ELR (cell line): ENCODE measurements around the gene EVA1A.

Experiments
- DNase-seq: peaks from one replicate; pipeline ENCODE4 v3.0.0-alpha.2; 2015; ENCODE audit warnings: low read depth

EVA1A gene

DNA sequence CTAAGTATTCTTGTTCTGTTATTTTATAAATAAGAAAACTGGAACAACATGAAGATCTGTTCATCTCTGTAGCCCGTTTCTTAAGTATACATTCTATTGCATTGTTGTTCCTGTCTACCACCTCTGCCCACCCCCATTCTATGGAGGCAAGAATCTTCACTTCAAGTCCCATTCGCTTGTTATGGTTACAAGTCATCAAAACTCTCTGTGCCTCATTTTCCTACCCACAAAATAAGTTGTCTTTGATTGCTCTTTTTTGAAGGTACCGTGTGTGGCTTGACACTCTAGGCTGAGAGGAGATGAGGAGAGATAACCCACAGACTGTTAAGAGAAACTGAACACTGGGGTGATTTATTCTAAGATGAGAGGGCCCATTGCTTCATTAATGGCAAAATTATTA is 2.9 kb upstream of the EVA1A start:
- DNase-seq, result no peak

GRCh38 chr2:75562513-75562864 is 1.8 kb upstream of the EVA1A start:
- DNase-seq, result no peak

- peak; percentile 61 for DNase-seq
These were observed 1.1 kb upstream of the EVA1A start for GRCh38 chr2:75561566-75562512.

- peak; percentile 46 for DNase-seq
These were observed 544 bp downstream of the EVA1A start for GRCh38 chr2:75560022-75560767.

- peak; percentile 22 for DNase-seq
These were observed 1.1 kb downstream of the EVA1A start for GRCh38 chr2:75559680-75560021.

DNA sequence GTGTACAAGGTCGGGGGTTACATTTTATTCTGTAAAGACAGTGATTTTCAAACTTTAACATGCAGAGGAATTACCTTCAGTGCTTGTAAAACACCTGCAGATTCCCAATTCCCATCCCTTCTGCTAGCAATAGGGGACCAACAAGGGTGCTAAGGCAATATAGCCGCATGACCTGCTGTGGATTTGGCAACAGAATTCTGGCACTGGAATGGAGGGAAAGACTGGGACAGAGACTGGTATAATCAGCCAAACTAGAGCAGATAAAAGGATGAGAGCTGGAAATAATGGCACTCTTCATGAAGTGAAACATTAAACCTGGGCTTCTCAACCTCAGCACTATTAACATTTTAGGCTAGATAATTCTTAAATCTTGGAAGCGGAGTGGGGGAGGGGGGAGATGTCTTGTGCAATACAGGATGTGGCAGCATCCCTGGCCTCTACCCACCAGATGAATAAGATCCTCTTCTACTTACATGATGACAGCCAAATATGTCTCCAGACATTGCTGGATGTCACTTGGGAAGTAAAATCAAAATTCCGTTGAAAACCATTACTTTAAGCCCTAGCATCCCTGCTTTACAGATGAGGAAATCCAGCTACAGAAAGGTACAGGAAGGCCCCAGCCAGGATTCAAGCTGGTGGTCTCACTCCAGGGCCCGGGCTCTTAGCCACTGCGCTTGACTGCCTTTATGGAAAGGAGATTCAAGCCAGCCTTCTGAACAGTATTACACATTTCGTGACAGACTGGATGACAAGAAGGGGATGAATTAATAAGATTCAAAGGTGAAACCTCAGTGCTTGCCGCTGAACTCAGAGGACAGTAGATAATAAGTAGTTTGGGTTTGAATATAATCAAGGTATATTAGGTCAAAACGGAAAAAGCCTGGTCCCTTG is 1.7 kb downstream of the EVA1A start:
- DNase-seq, result peak; percentile 44

GRCh38 chr2:75558136-75558535 is 2.6 kb downstream of the EVA1A start:
- DNase-seq, result no peak

DNA sequence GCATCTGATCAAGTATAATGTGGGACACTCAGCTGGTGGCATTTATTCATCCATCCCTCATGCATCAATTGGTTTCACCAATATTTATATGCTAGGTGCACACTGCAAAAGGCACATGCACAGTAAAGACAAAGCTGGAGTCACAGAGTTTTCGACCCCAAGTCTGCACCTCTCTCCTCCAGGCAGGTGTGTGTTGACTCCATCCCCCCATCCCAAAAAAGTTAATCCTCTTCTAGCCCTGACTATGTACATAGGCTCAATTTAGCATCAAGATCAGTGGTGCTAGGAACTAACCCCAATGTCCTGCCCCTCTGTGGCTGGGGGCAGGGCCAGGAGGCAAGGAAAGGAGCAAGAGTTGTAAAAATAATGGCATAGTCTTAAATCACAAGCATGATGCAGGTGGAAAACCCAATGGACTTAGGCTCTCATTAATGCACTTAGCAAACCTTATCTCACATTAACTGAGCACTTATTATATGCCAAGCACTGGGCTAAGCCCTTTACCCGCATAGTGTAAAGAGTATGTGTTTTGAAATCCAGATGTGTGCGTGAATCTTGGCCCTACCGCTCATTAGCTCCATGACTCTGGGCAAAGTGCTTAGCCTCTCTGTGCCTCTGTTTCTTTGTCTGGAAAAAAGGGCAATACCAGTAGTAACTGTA is 3.1 kb downstream of the EVA1A start:
- no peak for DNase-seq

DNA sequence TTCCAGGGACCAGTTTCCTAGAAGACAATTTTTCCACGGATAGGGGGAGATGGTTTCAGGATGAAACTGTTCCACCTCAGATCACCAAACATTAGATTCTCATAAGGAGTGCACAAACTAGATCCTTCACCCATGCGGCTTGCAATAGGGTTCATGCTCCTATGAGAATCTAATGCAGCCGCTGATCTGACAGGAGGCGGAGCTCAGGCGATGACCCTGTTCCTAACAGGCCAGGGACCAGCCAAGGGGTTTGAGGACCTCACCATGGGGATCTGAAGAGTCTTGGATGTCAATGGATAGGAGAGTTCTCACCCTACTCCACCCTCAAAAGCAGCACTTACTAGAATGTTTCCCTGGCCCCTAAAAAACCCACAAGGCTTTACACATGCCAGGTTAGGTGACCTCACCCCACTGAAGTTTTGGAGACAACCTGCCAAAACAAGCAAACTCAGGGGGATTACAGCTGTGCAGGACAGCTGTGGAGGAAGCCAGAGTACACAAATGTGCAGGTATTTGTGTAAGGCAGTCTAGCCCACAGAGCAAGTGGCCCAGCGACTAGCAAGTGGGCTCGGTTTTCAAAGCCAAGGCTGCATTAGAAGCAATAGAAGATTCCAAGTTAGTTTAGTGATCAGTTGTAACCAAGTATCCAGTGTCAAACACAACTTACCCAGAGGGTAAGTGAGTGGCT is 3.9 kb downstream of the EVA1A start:
- no peak for DNase-seq

DNA sequence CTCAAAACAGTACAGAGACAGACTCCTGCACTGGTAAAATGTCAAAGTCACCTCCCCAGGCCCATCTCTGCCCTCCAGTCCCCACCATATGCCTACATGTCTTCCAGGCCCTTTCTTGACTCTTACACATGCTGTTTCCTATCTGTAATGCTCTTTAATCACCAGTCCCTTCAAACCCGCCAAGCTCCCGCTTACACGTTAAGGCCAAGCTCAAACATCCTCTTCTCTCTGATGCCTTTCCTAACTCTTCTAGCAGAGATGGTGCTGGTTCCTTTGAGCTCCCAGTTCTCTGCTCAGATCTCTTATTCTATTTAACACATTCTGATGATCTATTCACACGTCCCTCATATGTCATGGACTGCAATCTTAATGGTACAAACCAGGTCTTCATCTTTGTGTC is 5.0 kb downstream of the EVA1A start:
- DNase-seq, result no peak

DNA sequence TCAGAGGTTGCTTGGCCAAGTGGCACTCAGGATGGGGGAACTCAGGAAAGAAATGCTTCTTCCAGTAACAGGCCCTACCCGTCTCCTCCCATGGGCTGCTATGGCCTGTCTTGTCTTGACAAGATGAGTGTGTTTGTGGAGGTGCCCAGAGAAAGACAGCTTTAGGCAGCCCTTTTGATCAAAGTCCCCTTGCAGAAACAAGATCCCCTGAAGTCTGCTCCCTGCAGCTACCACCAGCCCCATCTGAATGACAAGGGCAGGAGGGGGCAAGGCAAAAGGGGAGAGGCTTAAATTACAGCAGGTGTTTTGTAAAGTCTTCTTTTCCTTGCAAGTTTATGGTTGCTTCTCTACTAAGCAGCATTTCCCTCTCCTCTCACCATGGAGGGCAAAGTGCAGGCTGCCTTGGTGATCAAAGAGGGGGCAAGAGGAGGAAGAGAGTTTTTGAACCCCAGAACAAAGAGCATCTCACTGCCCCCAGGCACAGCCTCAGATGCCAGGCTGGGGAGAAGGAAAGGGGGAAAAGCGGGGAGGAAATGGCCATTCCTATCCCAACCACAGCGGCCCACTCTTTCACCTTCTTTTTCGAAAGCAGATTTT is 6.7 kb downstream of the EVA1A start:
- no peak for DNase-seq

DNA sequence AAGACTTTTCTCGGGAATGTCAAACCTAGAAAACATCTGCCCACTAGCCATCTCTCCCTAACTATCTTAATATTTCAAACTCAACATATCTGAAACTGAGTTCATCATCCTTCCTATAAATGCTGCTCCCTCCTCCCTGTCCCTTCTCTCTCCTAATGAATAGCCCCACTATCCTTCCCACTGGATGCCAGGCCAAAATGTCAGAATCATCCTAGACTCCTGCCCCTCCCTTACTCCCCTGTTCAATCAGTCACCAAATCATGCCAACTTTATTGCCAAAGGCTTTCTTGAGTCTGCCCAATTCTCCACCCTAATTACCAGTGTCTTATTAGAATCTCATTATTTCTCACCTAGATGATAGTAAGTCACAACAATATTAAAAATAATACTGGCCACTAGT is 8.5 kb downstream of the EVA1A start:
- DNase-seq, result no peak

DNA sequence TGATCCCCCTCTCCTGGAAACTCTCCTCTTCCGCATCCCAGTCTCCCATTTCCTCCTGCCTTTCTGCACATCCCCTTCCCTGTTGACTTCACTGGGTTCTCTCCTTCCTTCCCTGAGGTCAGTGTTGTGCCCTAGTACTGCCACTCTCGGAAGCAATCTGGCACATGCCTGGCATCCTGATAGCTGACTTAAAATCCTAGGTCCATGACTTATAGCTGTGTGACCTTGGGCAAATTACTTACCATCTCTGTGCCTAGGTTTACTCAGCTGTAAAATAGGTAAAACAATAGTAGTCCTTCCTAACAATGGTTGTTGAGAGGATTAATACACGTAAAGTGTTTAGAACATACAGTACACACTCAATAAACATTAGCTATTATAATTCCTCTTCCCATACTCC is 9.3 kb downstream of the EVA1A start:
- DNase-seq, result no peak

GRCh38 chr2:75549401-75550253 is 11.1 kb downstream of the EVA1A start:
- DNase-seq, result no peak

DNA sequence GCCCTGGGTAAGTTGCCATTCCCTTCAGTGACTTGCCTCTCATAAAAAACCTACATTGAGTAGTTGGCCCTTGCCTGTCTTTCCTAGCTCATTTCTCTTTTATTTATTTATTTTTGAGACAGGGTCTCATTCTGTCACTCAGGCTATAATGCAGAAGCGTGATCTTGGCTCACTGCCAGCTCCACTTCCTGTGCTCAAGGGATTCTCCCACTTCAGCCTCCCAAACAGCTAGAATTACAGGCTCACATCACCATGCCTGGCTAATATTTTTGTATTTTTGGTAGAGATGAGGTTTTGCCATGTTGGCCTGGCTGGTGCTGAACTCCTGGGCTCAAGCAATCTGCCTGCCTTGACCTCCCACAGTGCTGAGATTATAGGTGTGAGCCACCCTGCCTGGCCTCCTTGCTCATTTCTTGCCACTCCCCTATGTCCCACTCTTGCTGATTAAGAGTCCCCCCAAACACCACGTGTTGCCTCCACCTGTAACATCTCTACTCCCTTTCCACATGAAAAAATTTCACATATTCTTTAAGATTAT is 12.6 kb downstream of the EVA1A start:
- peak; percentile 42 for DNase-seq

DNA sequence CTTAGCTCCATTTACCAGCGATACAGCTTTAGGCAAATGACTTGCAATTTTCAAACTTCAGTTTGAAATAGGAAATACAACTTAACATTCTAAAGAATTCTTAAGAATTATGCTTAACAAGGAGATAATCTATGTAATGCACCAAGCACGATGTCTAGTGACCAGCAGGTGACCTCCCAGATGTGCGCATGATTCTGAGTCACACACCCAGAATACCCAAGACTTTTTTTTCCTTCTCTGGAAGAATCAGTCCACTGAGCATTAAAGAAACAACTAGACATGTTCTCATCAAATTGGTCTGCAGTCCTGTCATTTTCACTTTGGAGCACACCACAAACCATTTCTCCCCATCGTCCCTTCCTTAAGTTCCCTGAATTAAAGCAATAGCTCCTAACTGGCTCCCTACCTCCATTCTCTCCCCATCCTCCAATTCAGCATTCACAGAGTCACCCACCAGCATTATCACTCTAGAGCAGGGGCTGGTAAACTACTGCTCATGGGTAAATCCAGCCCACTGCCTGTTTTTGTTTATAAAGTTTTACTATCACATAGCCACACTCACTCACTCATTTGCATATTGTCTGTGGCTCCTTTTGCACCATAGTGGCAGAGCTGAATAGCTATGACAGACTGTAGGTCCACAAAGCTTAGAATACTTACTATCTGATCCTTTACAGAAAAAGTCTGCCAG is 13.2 kb downstream of the EVA1A start:
- peak; percentile 76 for DNase-seq

DNA sequence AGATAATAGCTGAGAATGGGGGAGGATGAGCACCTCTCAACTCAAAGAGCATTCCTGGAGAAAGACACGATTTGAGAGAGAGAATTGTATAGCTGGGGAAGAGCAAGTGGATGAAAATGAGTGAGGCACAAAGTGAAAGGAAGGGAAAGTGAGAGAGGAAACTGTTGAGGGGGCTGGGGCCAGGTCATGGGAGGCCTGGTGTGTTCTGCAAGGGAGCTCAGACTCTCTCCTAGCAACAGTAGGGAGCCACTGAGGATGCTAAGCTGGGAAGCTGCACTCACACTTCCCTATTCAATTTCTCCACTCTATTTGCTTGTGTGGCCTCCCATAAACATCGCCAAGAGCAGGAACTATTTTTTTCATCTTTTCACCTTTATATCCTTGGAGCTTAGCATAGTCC is 14.8 kb downstream of the EVA1A start:
- DNase-seq, result no peak

DNA sequence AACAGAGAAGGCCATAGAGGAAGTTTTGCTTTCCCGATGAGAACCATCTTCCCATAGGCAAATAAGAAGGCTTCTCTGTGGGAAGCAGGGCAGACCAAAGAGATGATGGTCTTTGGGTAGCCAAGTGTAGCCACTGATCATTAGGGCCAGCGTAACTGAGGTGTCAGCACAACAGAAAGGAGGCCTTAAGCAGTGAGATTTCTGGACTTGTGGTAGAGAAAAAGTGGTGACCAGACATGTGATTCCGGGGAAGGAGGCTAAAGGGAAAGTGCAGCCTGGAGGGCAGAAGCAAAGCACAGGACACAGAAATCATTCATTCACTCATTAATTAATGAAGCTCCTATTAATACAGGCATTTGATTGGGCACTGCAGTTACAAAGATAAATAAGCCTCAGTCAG is 15.4 kb downstream of the EVA1A start:
- DNase-seq, result no peak

GRCh38 chr2:75543446-75543845 is 17.3 kb downstream of the EVA1A start:
- no peak for DNase-seq
